ENCODE measurements around the gene DPP8. TPM values are rescaled to one million over a fixed set of nuclear protein-coding genes. Genes with fewer than 3 reads are reported as not detected.

DPP8 gene
- total RNA-seq, 4 donors from 2014 or later = 33.1 to 52.5 (median 40.5) TPM

DNA sequence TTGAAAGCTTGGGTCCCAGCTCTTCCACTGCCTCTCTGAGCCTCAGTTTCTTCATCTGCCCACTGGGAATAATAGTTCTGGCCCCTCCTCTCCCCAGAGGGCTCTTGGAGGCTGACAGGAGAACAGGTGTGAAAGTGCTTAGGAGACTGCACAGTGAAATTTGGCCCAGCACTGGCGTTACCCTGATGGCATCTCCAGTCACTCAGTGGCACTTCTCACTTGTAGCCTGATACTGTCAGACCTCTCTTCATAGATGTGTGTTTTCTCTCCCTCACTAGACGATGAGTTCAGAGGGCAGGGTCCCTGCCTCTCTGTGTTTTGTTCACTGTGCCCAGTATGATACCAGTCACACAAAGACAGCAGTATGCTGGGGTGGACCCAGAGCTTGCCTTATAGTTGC, 117.5 kb downstream of the DPP8 start:
- TF ChIP-seq, protein P1, sequence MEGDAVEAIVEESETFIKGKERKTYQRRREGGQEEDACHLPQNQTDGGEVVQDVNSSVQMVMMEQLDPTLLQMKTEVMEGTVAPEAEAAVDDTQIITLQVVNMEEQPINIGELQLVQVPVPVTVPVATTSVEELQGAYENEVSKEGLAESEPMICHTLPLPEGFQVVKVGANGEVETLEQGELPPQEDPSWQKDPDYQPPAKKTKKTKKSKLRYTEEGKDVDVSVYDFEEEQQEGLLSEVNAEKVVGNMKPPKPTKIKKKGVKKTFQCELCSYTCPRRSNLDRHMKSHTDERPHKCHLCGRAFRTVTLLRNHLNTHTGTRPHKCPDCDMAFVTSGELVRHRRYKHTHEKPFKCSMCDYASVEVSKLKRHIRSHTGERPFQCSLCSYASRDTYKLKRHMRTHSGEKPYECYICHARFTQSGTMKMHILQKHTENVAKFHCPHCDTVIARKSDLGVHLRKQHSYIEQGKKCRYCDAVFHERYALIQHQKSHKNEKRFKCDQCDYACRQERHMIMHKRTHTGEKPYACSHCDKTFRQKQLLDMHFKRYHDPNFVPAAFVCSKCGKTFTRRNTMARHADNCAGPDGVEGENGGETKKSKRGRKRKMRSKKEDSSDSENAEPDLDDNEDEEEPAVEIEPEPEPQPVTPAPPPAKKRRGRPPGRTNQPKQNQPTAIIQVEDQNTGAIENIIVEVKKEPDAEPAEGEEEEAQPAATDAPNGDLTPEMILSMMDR (IDR thresholded peaks at IDR 0.05; ENCODE audit: low read depth) = no peak

DNA sequence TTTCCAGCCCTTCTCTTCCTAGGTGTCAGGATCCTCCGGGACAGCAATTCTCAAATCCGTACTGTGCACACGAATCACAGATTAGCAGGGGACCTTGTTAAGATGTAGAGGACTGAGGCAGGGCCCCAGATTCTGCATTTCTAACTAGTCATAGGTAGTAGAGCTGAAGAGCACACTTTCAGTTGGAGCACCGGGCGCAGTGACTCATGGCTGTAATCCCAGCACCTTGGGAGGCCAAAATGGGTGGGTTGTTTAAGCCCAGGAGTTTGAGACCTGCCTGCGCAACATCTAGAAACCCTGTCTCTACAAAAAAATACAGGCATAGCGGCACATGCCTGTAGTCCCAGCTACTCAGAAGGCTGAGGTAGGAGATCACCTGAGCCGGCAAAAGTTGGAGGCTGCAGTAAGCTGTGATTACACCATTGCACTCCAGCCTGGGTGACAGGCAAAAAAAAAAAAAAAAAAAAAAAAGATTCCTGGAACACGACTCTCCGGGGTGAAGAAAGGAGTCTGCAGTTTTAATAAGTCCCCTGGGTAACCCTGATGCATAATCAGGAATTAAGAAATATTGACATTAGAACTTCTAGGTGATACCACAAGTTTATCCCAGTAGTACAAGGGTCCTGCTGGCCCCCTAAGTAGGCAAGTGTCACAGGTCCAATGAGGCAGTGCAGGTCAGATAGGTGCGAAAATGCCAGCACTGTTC, 118.3 kb downstream of the DPP8 start:
- TF ChIP-seq, protein P1 (IDR thresholded peaks at IDR 0.05; ENCODE audit: low read depth) = no peak

DNA sequence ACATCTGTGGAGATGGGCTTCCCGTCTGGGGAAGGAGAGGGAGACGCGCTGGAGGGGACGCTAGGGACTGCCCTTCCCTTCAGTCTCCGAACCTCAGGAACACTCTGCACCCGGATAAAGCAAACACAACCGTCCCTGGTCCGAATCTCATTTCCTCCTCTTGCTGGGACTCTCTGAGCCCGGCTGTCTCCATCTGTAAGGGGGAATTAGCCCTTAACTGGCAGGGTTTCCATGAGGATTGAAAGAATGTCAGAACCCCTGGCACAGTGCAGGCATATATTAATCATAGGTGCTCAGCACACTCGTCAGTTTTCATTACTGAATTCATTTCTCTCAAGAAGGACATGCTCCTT, 120.5 kb downstream of the DPP8 start:
- TF ChIP-seq, protein P1 (IDR thresholded peaks at IDR 0.05; ENCODE audit: low read depth) = no peak

DNA sequence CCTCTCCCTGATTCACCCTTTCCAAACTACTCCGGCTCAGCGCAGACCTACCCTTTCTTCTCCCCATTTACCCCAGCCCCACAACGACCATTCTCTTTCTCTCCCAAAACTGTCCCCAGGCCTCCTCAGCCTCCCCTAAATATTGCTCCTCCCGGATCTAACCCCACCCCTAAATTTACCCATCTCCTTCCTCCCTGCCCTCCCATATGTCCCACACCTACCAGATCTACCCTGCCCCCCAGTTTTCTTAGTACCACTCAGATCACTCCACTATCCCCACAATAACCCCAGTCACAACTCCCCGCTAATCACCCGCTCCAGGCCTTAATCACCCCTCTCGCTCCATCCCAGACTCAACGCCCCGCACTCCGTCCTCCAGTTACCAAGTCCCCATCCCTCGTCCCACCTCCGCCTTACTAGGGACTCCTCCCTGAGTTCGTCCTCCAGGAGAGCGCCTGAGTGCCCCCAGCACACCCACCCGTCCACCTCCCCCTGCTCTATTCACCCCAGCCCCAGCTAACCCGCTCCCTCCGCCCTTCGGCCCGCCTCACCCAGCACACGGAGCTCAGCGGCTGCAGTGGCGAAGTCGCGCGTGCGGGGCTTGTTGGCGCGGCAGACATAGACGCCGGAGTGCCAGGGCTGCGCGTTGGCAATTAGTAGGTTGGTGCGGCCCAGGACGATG, 121.1 kb downstream of the DPP8 start:
- TF ChIP-seq, protein P1 (IDR thresholded peaks at IDR 0.05; ENCODE audit: low read depth) = no peak

DNA sequence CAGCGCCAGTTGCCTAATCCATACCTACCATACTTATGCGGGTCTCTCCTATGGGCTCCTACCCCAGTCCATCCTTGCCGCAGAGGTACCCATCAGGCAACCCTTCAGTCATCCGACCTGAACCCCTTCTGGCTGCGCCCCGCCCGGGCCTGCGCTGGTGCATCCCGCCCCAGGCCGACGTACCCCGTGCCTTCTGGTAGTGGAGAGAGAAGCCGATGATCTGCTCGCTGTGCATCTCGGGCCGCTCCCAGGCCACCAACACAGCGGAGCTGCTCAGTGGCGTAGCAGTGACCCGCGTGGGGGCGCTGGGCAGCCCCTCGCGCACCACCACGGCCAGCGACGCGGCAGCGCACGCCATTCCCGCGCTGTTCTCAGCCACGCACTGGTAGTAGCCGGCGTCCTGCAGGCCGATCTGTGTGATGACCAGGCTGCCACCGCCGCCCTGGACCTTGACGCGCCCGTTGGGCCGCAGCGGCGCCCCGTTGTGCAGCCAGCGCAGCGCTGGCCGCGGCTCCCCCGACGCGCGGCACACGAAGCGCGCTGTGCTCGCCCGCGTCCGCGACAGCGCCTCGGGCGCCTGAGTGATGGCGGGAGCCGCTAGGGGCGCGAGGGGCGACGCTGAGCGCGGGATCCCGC, 121.8 kb downstream of the DPP8 start:
- TF ChIP-seq, protein P1 (IDR thresholded peaks at IDR 0.05; ENCODE audit: low read depth) = no peak

DNA sequence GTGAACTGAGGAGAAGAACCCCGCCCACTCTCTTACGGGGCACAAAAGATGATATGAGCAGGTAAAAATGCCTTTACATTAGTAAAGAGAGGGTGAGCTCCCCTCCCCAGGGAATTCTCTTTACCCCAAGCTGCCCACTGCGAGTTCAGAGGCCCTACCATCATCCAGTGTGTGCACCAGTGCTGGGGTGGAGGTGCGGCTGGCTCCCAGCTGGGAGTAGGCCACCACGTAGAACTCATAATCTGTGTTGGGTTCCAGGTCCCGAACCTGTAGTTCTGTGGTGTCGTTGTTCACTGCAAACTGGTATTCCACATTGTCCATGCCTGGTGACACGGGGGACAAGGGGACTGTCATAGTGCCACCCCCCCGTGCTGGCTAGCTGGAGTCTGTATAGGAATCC, 122.6 kb downstream of the DPP8 start:
- TF ChIP-seq, protein P1 (IDR thresholded peaks at IDR 0.05; ENCODE audit: low read depth) = no peak

DNA sequence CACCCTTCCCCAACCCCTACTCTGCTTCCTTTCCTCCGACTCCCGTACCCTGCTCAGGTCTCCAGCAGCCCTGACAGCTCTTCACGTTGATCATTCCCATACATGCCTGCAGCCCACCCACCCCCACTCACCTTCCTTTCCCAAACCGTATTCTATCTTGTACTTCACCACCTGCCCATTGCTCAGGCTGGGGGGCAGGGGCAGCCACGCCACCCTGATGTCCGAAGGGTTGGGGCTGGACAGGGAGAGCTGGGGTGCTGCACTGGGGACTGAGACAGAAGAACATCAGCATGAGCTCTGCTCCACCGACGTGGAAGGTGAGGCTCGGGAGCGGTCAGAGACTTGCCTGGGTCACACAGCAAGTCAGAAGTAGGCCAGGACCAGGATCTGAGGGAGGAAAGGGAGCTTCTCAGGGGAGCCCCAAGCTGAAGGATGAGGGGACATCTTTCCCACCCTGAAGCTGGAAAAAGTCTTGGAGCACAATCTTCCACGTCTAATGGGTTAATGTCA, 123.2 kb downstream of the DPP8 start:
- TF ChIP-seq, protein P1 (IDR thresholded peaks at IDR 0.05; ENCODE audit: low read depth) = no peak
